NB4 (cell line): ENCODE measurements around the gene ERGIC2.

ENCODE experiments used
- CTCF ChIP-seq: IDR thresholded peaks from one replicate; pipeline ENCODE4 v1.5.1; 2012; ENCODE audit warnings: low read depth, low read length
- MAX ChIP-seq: IDR thresholded peaks from 2 replicates; pipeline ENCODE4 v1.6.1; 2011; ENCODE audit warnings: low read depth, low read length
- POLR2A ChIP-seq: IDR thresholded peaks from 2 replicates; pipeline ENCODE4 v1.6.1; 2011; ENCODE audit warnings: mild to moderate bottlenecking; ENCODE audit not compliant: insufficient read length; ENCODE audit errors: extremely low read depth

- no peak for TF ChIP-seq CTCF
- TF ChIP-seq POLR2A, result no peak
- no peak for TF ChIP-seq MAX
These were observed 43.6 kb downstream of the ERGIC2 start for GRCh38 chr12:29337325-29337724.
